NCI-H446 treated with DMSO at 0.1 percent for 48 hours (cell line): Measurements from ENCODE around the gene SCYGR1.
"Not testable (repeated sequence)": the region's sequence is repeated elsewhere in the genome, so short reads cannot be mapped to it uniquely, and the experiment has no call there.

Experiments used
- DNase-seq: peaks from one replicate; lab custom pipeline; 2025; lab: John Stamatoyannopoulos, UW

Gene SCYGR1

DNA sequence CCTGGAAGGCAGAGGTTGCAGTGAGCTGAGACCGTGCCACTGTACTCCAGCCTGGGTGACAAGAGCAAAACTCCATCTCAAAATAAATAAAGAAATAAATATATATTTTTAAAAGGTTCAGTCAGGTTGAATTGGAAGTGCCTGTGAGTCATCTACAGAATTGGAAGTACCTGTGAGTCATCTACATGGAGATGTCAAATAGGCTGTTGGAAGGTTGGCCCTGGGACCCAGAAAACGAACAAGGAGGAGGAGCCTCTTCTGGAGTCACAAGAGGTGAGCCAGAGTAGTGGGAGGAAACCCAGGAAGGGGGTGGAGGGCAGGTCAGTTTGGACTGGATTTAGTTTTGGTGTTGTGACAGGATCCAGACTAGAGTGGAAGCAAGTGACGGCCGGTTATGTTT is 15.2 kb upstream of the SCYGR1 start:
- DNase-seq, result no peak

GRCh38 chr2:227402321-227402720 is 14.6 kb upstream of the SCYGR1 start:
- no peak for DNase-seq

DNA sequence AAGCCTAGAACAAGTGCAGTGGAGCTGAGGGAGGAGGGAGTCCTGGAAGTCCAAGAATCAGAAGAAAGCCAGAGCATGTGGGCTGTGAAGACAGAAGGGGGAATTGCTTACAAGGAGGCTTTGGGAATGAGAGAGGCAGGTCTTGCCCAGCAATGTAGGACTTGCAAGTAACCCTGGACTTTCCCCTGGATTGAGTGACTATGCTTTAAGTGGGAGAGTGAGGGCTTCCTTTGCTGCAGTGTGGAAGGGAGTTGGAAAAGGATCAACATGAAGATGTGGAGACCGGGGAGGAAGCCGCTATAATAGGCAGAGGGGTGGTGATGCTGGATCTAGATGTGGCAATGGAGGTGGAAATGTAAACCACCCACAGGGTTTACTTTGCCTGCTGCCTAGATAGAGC is 13.8 kb upstream of the SCYGR1 start:
- DNase-seq, result no peak

- no peak for DNase-seq
Measured at GRCh38 chr2:227398684-227399670, 11.2 kb upstream of the SCYGR1 start.

GRCh38 chr2:227397562-227397961 is 9.8 kb upstream of the SCYGR1 start:
- DNase-seq, result no peak

GRCh38 chr2:227395556-227395955 is 7.8 kb upstream of the SCYGR1 start:
- no peak for DNase-seq

- DNase-seq, result no peak
Measured at GRCh38 chr2:227394401-227394800, 6.7 kb upstream of the SCYGR1 start.

- DNase-seq, result no peak
Measured at GRCh38 chr2:227390468-227391256, 2.9 kb upstream of the SCYGR1 start.

DNA sequence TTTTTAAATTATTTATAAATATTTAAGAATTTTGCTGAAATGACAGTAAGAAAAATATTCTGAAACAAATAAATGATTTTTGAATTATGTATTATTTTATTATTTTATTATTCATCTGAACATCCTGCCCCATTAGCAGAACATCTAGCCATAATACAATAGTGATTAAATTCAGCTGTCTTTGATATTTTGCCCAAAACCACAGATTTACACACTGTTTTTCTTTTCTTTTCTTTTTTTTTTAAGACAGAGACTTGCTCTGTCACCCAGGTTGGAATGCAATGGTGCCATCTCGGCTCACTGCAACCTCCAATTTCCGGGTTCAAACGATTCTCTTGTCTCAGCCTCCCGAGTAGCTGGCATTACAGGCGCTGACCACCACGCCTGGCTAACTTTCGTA is 1.9 kb upstream of the SCYGR1 start:
- no peak for DNase-seq

DNA sequence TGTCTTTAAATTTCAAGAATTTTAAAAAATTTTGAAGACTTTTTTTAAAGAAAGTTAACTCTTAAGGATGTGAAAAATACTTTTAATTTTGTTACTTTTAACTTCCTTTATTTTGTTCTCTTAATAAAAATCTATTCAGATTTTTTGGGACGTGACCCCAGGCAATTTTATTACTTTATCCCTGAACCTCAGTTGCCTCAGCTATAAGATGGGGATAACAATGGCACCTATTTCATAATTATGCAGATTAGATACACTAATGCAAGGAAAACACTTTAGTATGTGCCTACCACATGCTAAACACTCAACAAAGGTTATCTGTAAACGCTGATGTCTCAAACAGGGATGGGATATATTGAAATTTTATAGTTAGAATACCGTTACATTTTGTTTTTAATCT is 1.5 kb upstream of the SCYGR1 start:
- DNase-seq, result no peak

GRCh38 chr2:227388537-227389011 is 825 bp upstream of the SCYGR1 start:
- no peak for DNase-seq

- DNase-seq, result no peak
Measured at GRCh38 chr2:227386630-227387029, 1.1 kb downstream of the SCYGR1 start.

DNA sequence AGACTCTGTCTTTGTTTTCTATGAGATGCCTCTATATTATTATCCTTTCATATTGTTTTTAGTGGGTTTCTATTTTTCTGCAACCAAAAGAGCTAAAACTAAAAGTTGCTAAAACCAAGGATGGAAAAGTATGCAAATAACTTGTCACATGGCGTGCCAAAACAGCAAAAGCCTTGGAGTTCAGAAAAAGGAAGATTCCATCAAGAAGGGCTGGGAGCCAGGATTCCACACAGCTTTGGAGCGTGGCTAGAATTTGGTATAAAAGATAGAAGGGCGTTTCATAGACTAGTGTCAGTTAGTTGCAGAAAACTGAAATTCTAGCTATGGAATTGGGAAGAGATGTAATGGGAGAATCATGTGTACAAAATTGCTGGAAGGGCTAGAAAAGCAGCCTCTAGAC is 4.1 kb downstream of the SCYGR1 start:
- DNase-seq, result no peak

DNA sequence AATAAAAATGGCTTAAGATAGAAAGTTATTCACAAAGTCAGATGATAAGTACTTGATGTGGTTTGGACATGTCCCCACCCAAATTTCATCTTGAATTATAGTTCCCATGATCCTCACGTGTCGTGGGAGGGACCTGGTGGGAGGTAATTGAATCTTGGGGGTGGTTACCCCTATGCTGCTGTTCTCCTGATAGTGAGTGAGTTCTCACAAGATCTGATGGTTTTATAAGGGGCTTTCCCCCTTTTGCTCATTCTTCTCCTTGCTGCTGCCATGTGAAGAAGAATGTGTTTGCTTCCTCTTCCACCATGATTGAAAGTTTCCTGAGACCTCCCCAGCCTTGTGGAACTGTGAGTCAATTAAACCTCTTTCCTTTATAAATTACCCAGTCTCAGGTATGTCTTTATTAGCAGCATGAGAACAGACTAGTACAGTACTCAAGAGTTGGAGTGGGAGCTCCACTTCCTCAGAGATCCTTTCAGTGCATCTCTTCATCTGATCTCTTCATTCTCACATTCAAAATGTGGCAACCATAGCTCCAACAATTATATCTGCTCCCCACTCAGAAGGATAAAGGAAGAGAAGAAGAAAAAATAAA is 5.4 kb downstream of the SCYGR1 start:
- DNase-seq, result not testable (repeated sequence)

DNA sequence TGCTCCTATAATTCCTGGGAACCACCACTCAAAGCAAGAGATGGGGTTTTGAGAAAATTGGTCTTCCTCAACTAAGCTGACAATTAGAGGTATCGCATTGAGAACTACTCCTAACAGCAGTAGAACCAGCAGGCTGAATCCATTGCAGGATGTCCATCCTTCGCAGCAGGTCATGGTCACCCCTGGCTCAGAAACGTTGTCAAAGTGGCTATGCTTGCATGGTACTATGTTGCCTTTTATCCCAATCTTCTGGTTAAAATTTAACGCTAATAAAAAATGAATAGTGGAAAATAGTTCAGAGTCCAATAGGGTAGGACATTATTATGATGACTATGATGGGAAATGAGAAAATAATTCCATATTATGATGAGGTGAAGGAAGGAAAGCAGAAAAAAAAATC is 8.7 kb downstream of the SCYGR1 start, which contains the start of gene TM4SF20:
TM4SF20 (minus strand) TSS at position 212 of the 400 bp plus-strand sequence; CDS start at position 174, 38 bp downstream.
- DNase-seq, result no peak

DNA sequence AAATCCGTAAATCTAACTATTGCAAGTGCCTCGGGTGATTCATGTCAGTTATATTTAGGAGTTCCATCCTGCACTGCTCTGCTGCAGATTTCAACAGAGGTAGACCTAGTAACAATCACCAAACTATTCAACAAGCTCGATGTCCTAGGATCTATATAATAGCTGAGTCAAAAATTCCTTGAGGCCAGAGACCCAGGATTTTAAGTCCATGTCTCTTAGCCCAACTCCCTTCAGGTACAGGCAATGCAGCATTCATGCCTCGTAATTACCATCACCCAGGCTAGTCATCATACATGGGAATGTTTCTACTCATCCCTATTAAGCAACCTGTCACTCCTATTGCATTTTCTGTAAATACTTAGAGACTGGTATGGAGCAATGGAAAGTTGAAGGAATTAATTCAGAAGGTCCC is 9.4 kb downstream of the SCYGR1 start:
- no peak for DNase-seq

GRCh38 chr2:227377467-227378351 is 10.0 kb downstream of the SCYGR1 start:
- DNase-seq, result no peak

GRCh38 chr2:227376656-227377396 is 10.9 kb downstream of the SCYGR1 start:
- no peak for DNase-seq

DNA sequence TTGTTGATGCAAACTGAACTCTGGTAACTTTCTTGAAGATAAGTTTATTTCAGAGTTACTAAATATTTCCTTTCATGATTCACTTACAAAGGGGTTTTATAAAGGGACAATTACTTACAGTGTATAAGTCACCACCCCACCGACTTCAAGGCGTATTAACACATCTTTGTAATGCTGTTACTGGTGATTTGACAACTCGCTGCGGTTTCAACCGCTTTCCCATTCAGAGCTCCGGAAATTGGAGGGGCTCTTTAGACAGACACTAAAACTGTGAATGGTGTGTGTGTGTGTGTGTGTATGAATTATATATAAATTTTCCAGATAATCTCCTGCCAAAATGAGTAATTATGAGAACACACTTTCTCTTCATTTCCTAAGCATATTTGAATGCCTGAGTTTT is 13.6 kb downstream of the SCYGR1 start:
- DNase-seq, result no peak

GRCh38 chr2:227373389-227373788 is 14.4 kb downstream of the SCYGR1 start:
- DNase-seq, result no peak
